Fibroblast of lung (primary cell): Measurements from ENCODE around the gene GAREM2. TPM values are rescaled to one million over a fixed set of nuclear protein-coding genes. Genes with fewer than 3 reads are reported as not detected.
A peak's percentile ranks its signal among the peaks of the same experiment; 100 is the strongest.

Experiments
- DNase-seq, 2 donors: peaks; one replicate each; pipeline versions ENCODE4 v3.0.0 to v3.0.0-alpha.2; 2010; ENCODE audit warnings: low read depth in 2 of 2
- H2AFZ ChIP-seq: 2 replicates; pipeline ENCODE4 v1.5.1; 2012; ENCODE audit warnings: low read length, control low read depth, inconsistent platforms
- H3K27ac ChIP-seq: 2 replicates; pipeline ENCODE4 v1.5.1; 2011; ENCODE audit warnings: low read length, control low read depth; ENCODE audit not compliant: insufficient read depth
- H3K27me3 ChIP-seq: 2 replicates; pipeline ENCODE4 v1.5.1; 2011; ENCODE audit warnings: mild to moderate bottlenecking, low read length; ENCODE audit not compliant: control insufficient read depth, insufficient read depth
- H3K36me3 ChIP-seq: 2 replicates; pipeline ENCODE4 v1.5.1; 2011; ENCODE audit warnings: low read length; ENCODE audit not compliant: control insufficient read depth, insufficient read depth
- H3K4me1 ChIP-seq: 2 replicates; pipeline ENCODE4 v1.5.1; 2011; ENCODE audit warnings: low read length; ENCODE audit not compliant: control insufficient read depth, insufficient read depth; ENCODE audit errors: extremely low read depth
- H3K4me2 ChIP-seq: 2 replicates; pipeline ENCODE4 v1.5.1; 2011; ENCODE audit warnings: low read length, control low read depth; ENCODE audit not compliant: insufficient read depth; ENCODE audit errors: extremely low read depth
- H3K4me3 ChIP-seq, 4 experiments: fragments of 200-600 bp in 1 of 4; sonication (generic) in 1 of 4; replicated peaks in 1 of 4; 2 replicates each; pipeline ENCODE4 v1.5.1; 2011 to 2016; ENCODE audit warnings: low read length in 4 of 4, low read depth in 3 of 4, mild to moderate bottlenecking in 3 of 4, control low read depth in 2 of 4, inconsistent platforms in 1 of 4, mixed read lengths in 1 of 4; ENCODE audit not compliant: insufficient read depth in 1 of 4; ENCODE audit errors: control extremely low read depth in 1 of 4
- H3K79me2 ChIP-seq: 2 replicates; pipeline ENCODE4 v1.5.1; 2012; ENCODE audit warnings: mild to moderate bottlenecking, low read length, inconsistent platforms; ENCODE audit not compliant: control insufficient read depth, insufficient read depth
- H3K9ac ChIP-seq: 2 replicates; pipeline ENCODE4 v1.5.1; 2011; ENCODE audit warnings: mild to moderate bottlenecking, low read length, control low read depth; ENCODE audit not compliant: insufficient read depth
- H3K9me3 ChIP-seq: 2 replicates; pipeline ENCODE4 v1.5.1; 2012; ENCODE audit warnings: low read depth, low read length; ENCODE audit not compliant: control insufficient read depth, insufficient read depth
- H4K20me1 ChIP-seq: 2 replicates; pipeline ENCODE4 v1.5.1; 2011; ENCODE audit warnings: low read length; ENCODE audit not compliant: control insufficient read depth, insufficient read depth; ENCODE audit errors: extremely low read depth
- EZH2 ChIP-seq: IDR thresholded peaks from 2 replicates; pipeline ENCODE4 v1.5.1; 2012; ENCODE audit warnings: low read length, control low read depth, mild to moderate bottlenecking; ENCODE audit errors: missing control alignments
- polyA plus RNA-seq, 2 donors: library from polyadenylated mRNA; depleted of rRNA in 1 of 2; stranded (reverse) in 1 of 2; unstranded in 1 of 2; fragments of >200 nt; gene quantifications; 2 replicates each; pipeline ENCODE4 v1.2.1, GENCODE V29; 2011 to 2012; ENCODE audit warnings: missing spikeins in 1 of 2
- total RNA-seq: library from RNA; depleted of rRNA; stranded (reverse); fragments of >200 nt; gene quantifications from 2 replicates; pipeline ENCODE4 v1.2.1, GENCODE V29; 2014
- TF ChIP-seq, protein P1 (sequence below), 2 donors: IDR thresholded peaks in 1 of 2; conservative IDR thresholded peaks in 1 of 2; 1 replicate in 1 of 2; 2 replicates in 1 of 2; pipeline ENCODE4 v1.5.1; 2011 to 2012; ENCODE audit warnings: low read length in 2 of 2, control low read depth in 1 of 2, inconsistent platforms in 1 of 2, low read depth in 1 of 2, mild to moderate bottlenecking in 1 of 2

GAREM2 gene
- total and polyA plus RNA-seq, 2 donors (not counting 1 experiment from before 2014, with no cell fraction given): 0.66 to 1.6 TPM

DNA sequence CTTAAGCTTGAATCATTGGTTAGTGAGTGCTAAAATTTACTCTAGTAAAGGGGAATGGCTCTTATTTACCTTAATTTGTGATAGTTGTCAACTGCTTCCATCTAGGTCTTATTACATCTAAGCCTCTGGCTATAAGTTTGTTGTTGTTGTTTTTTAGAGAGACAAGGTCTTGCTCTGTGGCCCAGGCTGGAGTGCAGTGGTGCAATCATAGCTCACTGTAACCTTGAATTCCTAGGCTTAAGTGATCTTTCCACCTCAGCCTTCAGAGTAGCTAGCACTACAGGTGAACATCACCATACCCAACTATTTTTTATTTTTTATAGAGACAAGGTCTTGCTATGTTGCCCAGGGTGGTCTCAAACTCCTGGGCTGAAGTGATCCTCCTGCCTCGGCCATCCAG is 65.0 kb downstream of the GAREM2 start:
- no peaks in the 10 kb centered on the region for H3K27me3 ChIP-seq

DNA sequence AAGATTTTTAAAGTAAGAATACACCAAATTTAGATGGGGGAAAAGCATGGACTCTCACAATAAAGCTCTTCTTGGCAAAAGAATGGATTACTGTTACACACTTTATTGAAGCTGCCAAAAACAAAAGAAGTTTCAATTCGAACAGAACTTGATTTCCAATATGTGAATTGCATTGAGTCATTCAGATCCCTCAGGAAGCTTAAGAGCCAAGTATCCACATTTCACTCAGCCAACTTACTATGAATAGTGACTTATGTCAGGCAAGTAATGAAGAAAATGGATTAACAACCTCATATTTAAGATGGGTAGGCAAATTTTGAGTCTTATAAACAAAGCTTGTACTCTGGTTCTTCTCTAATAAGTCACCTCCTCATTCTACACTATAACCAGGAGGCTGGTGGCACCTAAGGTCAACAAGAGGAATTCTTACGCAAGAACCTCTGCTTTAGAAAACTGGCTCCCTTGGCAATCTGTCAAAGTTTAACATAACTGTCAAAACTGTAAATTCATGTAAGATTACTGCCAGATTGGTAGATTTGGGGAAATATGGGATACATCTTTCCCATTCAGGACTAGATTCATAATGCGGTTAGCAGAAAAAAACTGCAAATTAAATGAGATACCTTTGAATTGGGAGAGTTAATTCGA is 65.5 kb downstream of the GAREM2 start:
- Histone ChIP-seq H2AFZ (no peak overlapping the region), H3K4me2 (peak overlapping the region; percentile 27), H3K36me3 (peaks cover 10% of the 10 kb centered on the region), H3K4me3 (no peak overlapping the region), H3K27ac (no peak overlapping the region), H4K20me1 (peaks cover 3% of the 10 kb centered on the region), H3K4me1 (peaks cover 8% of the 10 kb centered on the region), H3K9ac (no peak overlapping the region), H3K27me3 (no peaks in the 10 kb centered on the region), H3K9me3 (no peaks in the 10 kb centered on the region), H3K79me2 (peaks cover 45% of the 10 kb centered on the region)
- no peak for TF ChIP-seq EZH2
- TF ChIP-seq, protein P1, sequence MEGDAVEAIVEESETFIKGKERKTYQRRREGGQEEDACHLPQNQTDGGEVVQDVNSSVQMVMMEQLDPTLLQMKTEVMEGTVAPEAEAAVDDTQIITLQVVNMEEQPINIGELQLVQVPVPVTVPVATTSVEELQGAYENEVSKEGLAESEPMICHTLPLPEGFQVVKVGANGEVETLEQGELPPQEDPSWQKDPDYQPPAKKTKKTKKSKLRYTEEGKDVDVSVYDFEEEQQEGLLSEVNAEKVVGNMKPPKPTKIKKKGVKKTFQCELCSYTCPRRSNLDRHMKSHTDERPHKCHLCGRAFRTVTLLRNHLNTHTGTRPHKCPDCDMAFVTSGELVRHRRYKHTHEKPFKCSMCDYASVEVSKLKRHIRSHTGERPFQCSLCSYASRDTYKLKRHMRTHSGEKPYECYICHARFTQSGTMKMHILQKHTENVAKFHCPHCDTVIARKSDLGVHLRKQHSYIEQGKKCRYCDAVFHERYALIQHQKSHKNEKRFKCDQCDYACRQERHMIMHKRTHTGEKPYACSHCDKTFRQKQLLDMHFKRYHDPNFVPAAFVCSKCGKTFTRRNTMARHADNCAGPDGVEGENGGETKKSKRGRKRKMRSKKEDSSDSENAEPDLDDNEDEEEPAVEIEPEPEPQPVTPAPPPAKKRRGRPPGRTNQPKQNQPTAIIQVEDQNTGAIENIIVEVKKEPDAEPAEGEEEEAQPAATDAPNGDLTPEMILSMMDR (conservative IDR thresholded peaks at IDR 0.05 in 1 of 2, IDR thresholded peaks at IDR 0.05 in 1 of 2; ENCODE audit: low read depth in 1 of 2, low read length in 2 of 2): no peak
- peak in 1 of 2 donors; percentile 67 for DNase-seq

More for the DNA sequence above, 65.0 kb downstream of the GAREM2 start:
- Histone ChIP-seq H3K4me3 (no peak overlapping the region), H3K4me2 (no peak overlapping the region), H3K36me3 (peaks cover 12% of the 10 kb centered on the region), H3K79me2 (peaks cover 39% of the 10 kb centered on the region), H3K4me1 (peaks cover 8% of the 10 kb centered on the region), H3K9me3 (no peaks in the 10 kb centered on the region), H3K27ac (no peak overlapping the region), H3K9ac (no peak overlapping the region), H4K20me1 (peaks cover 3% of the 10 kb centered on the region), H2AFZ (no peak overlapping the region)
- DNase-seq: no peak
- TF ChIP-seq EZH2: no peak
- TF ChIP-seq, protein P1 (conservative IDR thresholded peaks at IDR 0.05 in 1 of 2, IDR thresholded peaks at IDR 0.05 in 1 of 2; ENCODE audit: low read depth in 1 of 2, low read length in 2 of 2): no peak

Other genes with a start within 250 kb of the GAREM2 start
- gene KIF3C, start 190.6 kb upstream of the GAREM2 start, total RNA-seq: 9.0 and 13.0 TPM in 2 replicates
- 8.3 and 9.7 TPM in 2 replicates for gene KIF3C, start 190.6 kb upstream of the GAREM2 start, polyA plus RNA-seq
- gene RAB10, start 139.0 kb upstream of the GAREM2 start, total RNA-seq: 94.1 and 105 TPM in 2 replicates
- gene RAB10, start 139.0 kb upstream of the GAREM2 start, polyA plus RNA-seq: 253 and 255 TPM in 2 replicates
- 144 and 162 TPM in 2 replicates for gene HADHA, start 71.5 kb downstream of the GAREM2 start, total RNA-seq
- 155 and 171 TPM in 2 replicates for gene HADHA, start 71.5 kb downstream of the GAREM2 start, polyA plus RNA-seq
- 129 and 130 TPM in 2 replicates for gene HADHB, start 71.9 kb downstream of the GAREM2 start, total RNA-seq
- gene HADHB, start 71.9 kb downstream of the GAREM2 start, polyA plus RNA-seq: 137 and 151 TPM in 2 replicates
- 13.1 and 18.8 TPM in 2 replicates for gene SELENOI, start 173.1 kb downstream of the GAREM2 start, total RNA-seq
- 10.1 and 11.9 TPM in 2 replicates for gene SELENOI, start 173.1 kb downstream of the GAREM2 start, polyA plus RNA-seq
- under 0.01 TPM in 1 of 2 replicates, not detected in the other for gene ADGRF3, start 173.7 kb downstream of the GAREM2 start, total RNA-seq
- gene ADGRF3, start 173.7 kb downstream of the GAREM2 start, polyA plus RNA-seq: 0.06 and 0.24 TPM in 2 replicates
- under 0.01 and 0.26 TPM in 2 replicates for gene DRC1, start 228.8 kb downstream of the GAREM2 start, total RNA-seq
- gene DRC1, start 228.8 kb downstream of the GAREM2 start, polyA plus RNA-seq: 0.10 and 0.14 TPM in 2 replicates